22Rv1 (cell line): Measurements from ENCODE around the gene PAPOLB.

ENCODE experiments used
- CTCF ChIP-seq: fragments of 450-650 bp; IDR thresholded peaks from 2 replicates; pipeline ENCODE4 v1.5.1; 2017; ENCODE audit warnings: mild to moderate bottlenecking
- ZFX ChIP-seq: fragments of 450-650 bp; IDR thresholded peaks from 2 replicates; pipeline ENCODE4 v1.6.1; 2017; ENCODE audit warnings: antibody characterized with exemption, borderline replicate concordance

DNA sequence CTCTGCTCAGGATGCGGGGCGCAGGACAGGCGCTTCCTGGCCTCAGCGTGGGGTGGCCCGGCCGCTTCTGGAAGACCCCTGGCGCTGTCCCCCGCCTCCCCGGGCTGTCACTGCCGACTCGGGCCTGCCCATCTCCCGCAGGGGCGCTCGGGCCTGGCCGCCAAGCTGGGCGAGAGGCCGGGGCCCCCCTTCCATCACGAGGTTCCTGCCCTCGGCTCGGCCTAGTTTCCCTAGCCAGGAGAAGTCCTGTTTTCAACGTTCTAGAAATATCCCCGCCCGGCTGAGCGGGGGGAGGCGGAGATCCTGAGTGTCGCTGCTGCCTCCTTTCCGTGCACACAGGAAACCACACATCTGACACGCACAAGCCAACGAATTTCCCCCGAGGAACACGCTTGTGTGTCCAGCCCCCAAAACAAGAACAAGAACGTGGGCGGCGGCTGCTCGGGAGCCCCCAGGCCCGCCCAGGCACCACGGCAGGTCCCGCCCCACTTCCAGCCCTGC is 52.7 kb downstream of the PAPOLB start:
- TF ChIP-seq CTCF = no peak
- TF ChIP-seq ZFX = no peak
